ENCODE results near the gene FAM83G. TPM values are rescaled to one million over a fixed set of nuclear protein-coding genes. Genes with fewer than 3 reads are reported as not detected.

The FAM83G gene
- total and polyA plus RNA-seq, 2 experiments from 2014 or later = 7.6 to 44.5 TPM

GRCh38 chr17:18947866-18948265, 56.7 kb downstream of the FAM83G start:
- DNase-seq (ENCODE audit: low spot score) = no peak
- Mint-ChIP-seq H3K4me3 (no peak overlapping the region), H3K4me1 (no peaks in the 10 kb centered on the region), H3K27ac (no peak overlapping the region), H3K36me3 (ENCODE audit: low read depth) (no peaks in the 10 kb centered on the region), H3K27me3 (ENCODE audit: insufficient read depth, low read depth, poor library complexity) (no peaks in the 10 kb centered on the region), H3K9me3 (peaks cover 2% of the 10 kb centered on the region; the same call in 1 of the 3 replicates)
- no peak overlapping the region for H2AFZ ChIP-seq
- TF ChIP-seq ZNF462 (CRISPR knock-in tag; IDR thresholded peaks at IDR 0.05) = no peak
- TF ChIP-seq CTCF (conservative IDR thresholded peaks at IDR 0.05; ENCODE audit: low read depth in 2 of 2) = no peak
- no peak for TF ChIP-seq EZH2phosphoT487 (IDR thresholded peaks at IDR 0.05; ENCODE audit: unreplicated experiment)
- TF ChIP-seq NANOG (IDR thresholded peaks at IDR 0.05; ENCODE audit: borderline replicate concordance) = no peak
- TF ChIP-seq ETS1 (IDR thresholded peaks at IDR 0.05) = no peak
- TF ChIP-seq CREB1 (CRISPR knock-in tag; IDR thresholded peaks at IDR 0.05; ENCODE audit: low read depth) = no peak
- TF ChIP-seq JUNB (IDR thresholded peaks at IDR 0.05; ENCODE audit: unreplicated experiment) = no peak
- no peak for TF ChIP-seq REST (IDR thresholded peaks at IDR 0.05; ENCODE audit: unreplicated experiment)
- no peak for TF ChIP-seq POLR2AphosphoS5 (IDR thresholded peaks at IDR 0.05; ENCODE audit: low read depth)
- no peak for TF ChIP-seq ZNF114 (CRISPR knock-in tag; IDR thresholded peaks at IDR 0.05)
- TF ChIP-seq STAT1 (IDR thresholded peaks at IDR 0.05; ENCODE audit: unreplicated experiment) = no peak
- no peak for TF ChIP-seq EZH2 (IDR thresholded peaks at IDR 0.05; ENCODE audit: low read depth, unreplicated experiment)
- TF ChIP-seq ZNF331 (CRISPR knock-in tag; IDR thresholded peaks at IDR 0.05; ENCODE audit: low read depth) = no peak
- no peak overlapping the region for H3K4me2 ChIP-seq
- H3K27me3 ChIP-seq (ENCODE audit: insufficient read depth) = no peaks in the 10 kb centered on the region
- no peak for ATAC-seq
- no peaks in the 10 kb centered on the region for H3F3A ChIP-seq (replicated peaks; ENCODE audit: low read depth)
- no peaks in the 10 kb centered on the region for H3K4me1 ChIP-seq (ENCODE audit: insufficient read depth)
- no peaks in the 10 kb centered on the region for H3K36me3 ChIP-seq (ENCODE audit: insufficient read depth)
- no peaks in the 10 kb centered on the region for H4K20me1 ChIP-seq (replicated peaks; ENCODE audit: insufficient read depth)
- no peaks in the 10 kb centered on the region for H3K9me2 ChIP-seq (ENCODE audit: insufficient read depth)
- H3K27ac ChIP-seq (ENCODE audit: low read depth) = no peak overlapping the region
- H3K4me3 ChIP-seq = no peak overlapping the region
- no peaks in the 10 kb centered on the region for H3K79me2 ChIP-seq (replicated peaks; ENCODE audit: insufficient read depth)
